IMR-90 (cell line): Measurements from ENCODE around the gene HSPG2. TPM values are rescaled to one million over a fixed set of nuclear protein-coding genes. Genes with fewer than 3 reads are reported as not detected.

Experiments
- ATAC-seq: fragments of 200-7000 bp; cut with Tn5 transposase; 2 replicates; pipeline ENCODE4 v1.9.1; 2020; ENCODE audit warnings: low read depth, mild to moderate bottlenecking, moderate library complexity
- BruUV-seq: library from RNA; stranded (reverse); fragments of 400-500 nt; replicated peaks from 2 replicates; lab custom pipeline; 2021; lab: Mats Ljungman, UMichigan
- CTCF ChIA-PET: fragments of 300-600 bp; formaldehyde crosslinking; extraction: SDS; loops from one replicate; lab custom pipeline; 2021; ENCODE audit warnings: antibody characterized with exemption; lab: Yijun Ruan, JAX
- POLR2A ChIA-PET: fragments of 300-600 bp; sonication (Branson Sonifier 250); formaldehyde crosslinking; loops from one replicate; lab custom pipeline; 2022; ENCODE audit warnings: antibody characterized with exemption; ENCODE audit not compliant: unreplicated experiment; lab: Charles Lee
- DNase-seq: peaks from one replicate; pipeline ENCODE4 v3.0.0; 2013
- H2AFZ ChIP-seq: replicated peaks from 2 replicates; pipeline ENCODE3; 2013; ENCODE audit warnings: low read length, mild to moderate bottlenecking; ENCODE audit not compliant: poor library complexity
- H2AK5ac ChIP-seq: 2 replicates; pipeline ENCODE4 v1.6.1; 2013; ENCODE audit warnings: low read depth, low read length, inconsistent platforms
- H2AK9ac ChIP-seq: replicated peaks from 2 replicates; pipeline ENCODE3; 2013; ENCODE audit warnings: mild to moderate bottlenecking, low read depth, low read length, moderate library complexity; ENCODE audit not compliant: poor library complexity
- H2BK120ac ChIP-seq: 2 replicates; pipeline ENCODE4 v1.6.1; 2013; ENCODE audit warnings: low read depth, low read length, inconsistent platforms
- H2BK15ac ChIP-seq: 3 replicates; pipeline ENCODE4 v1.6.1; 2013; ENCODE audit warnings: low read depth, low read length, inconsistent platforms
- H2BK20ac ChIP-seq: 2 replicates; pipeline ENCODE4 v1.6.1; 2013; ENCODE audit warnings: low read depth, mild to moderate bottlenecking, inconsistent platforms, low read length, moderate library complexity
- H2BK5ac ChIP-seq: 2 replicates; pipeline ENCODE4 v1.6.1; 2013; ENCODE audit warnings: mild to moderate bottlenecking, low read depth, low read length, inconsistent platforms; ENCODE audit not compliant: poor library complexity, severe bottlenecking
- H3K14ac ChIP-seq: replicated peaks from 2 replicates; pipeline ENCODE4 v1.6.1; 2013; ENCODE audit warnings: low read depth, low read length, inconsistent platforms
- H3K18ac ChIP-seq: 2 replicates; pipeline ENCODE4 v1.6.1; 2013; ENCODE audit warnings: low read depth, low read length, control low read depth
- H3K23ac ChIP-seq: 2 replicates; pipeline ENCODE4 v1.6.1; 2013; ENCODE audit warnings: low read depth, low read length, inconsistent platforms
- H3K27ac ChIP-seq: 2 replicates; pipeline ENCODE4 v1.5.1; 2013; ENCODE audit warnings: mild to moderate bottlenecking, control low read depth, low read length; ENCODE audit not compliant: insufficient read depth
- H3K27me3 ChIP-seq: 2 replicates; pipeline ENCODE4 v1.6.1; 2013; ENCODE audit warnings: low read length; ENCODE audit not compliant: control insufficient read depth, insufficient read depth
- H3K36me3 ChIP-seq: 2 replicates; pipeline ENCODE4 v1.6.1; 2013; ENCODE audit warnings: low read length, mixed read lengths; ENCODE audit not compliant: control insufficient read depth, insufficient read depth
- H3K4ac ChIP-seq: 2 replicates; pipeline ENCODE4 v1.6.1; 2013; ENCODE audit warnings: low read depth, low read length, inconsistent platforms
- H3K4me1 ChIP-seq: 2 replicates; pipeline ENCODE4 v1.6.1; 2013; ENCODE audit warnings: low read length, mixed read lengths; ENCODE audit not compliant: control insufficient read depth, insufficient read depth
- H3K4me2 ChIP-seq: 2 replicates; pipeline ENCODE4 v1.6.1; 2013; ENCODE audit warnings: low read depth, mild to moderate bottlenecking, control low read depth, low read length, moderate library complexity
- H3K4me3 ChIP-seq: 2 replicates; pipeline ENCODE4 v1.5.1; 2013; ENCODE audit warnings: low read depth, mild to moderate bottlenecking, control low read depth, low read length, moderate library complexity; ENCODE audit not compliant: insufficient read depth
- H3K56ac ChIP-seq: 2 replicates; pipeline ENCODE4 v1.6.1; 2013; ENCODE audit warnings: low read length, inconsistent platforms; ENCODE audit not compliant: insufficient read depth; ENCODE audit errors: extremely low read depth
- H3K79me1 ChIP-seq, 2 experiments: 2 replicates each; pipeline ENCODE4 v1.6.1; 2013; ENCODE audit warnings: low read length in 2 of 2, inconsistent platforms in 1 of 2, low read depth in 1 of 2
- H3K9ac ChIP-seq: 2 replicates; pipeline ENCODE4 v1.6.1; 2013; ENCODE audit warnings: low read depth, low read length, control low read depth
- H3K9me1 ChIP-seq: 2 replicates; pipeline ENCODE4 v1.6.1; 2013; ENCODE audit warnings: low read length, inconsistent platforms; ENCODE audit not compliant: insufficient read depth
- H3K9me3 ChIP-seq: 2 replicates; pipeline ENCODE4 v1.6.1; 2013; ENCODE audit warnings: low read length; ENCODE audit not compliant: control insufficient read depth, insufficient read depth
- H4K20me1 ChIP-seq: 2 replicates; pipeline ENCODE4 v1.6.1; 2013; ENCODE audit warnings: low read length, inconsistent platforms; ENCODE audit not compliant: insufficient read depth
- H4K5ac ChIP-seq: 2 replicates; pipeline ENCODE4 v1.6.1; 2013; ENCODE audit warnings: mild to moderate bottlenecking, low read depth, low read length, control low read depth
- H4K8ac ChIP-seq, 2 experiments: 2 replicates each; pipeline ENCODE4 v1.6.1; 2013; ENCODE audit warnings: low read depth in 2 of 2, low read length in 2 of 2, control low read depth in 1 of 2, inconsistent platforms in 1 of 2
- H4K91ac ChIP-seq: 2 replicates; pipeline ENCODE4 v1.6.1; 2013; ENCODE audit warnings: low read depth, low read length, inconsistent platforms; ENCODE audit not compliant: insufficient read depth
- BHLHE40 ChIP-seq: fragments of 150-350 bp; IDR thresholded peaks from 2 replicates; pipeline ENCODE4 v1.6.1; 2016; ENCODE audit warnings: mild to moderate bottlenecking, low read depth, low read length
- CEBPB ChIP-seq: IDR thresholded peaks from 2 replicates; pipeline ENCODE4 v1.6.1; 2012; ENCODE audit warnings: low read depth, low read length, improper control_type of control experiment
- FOS ChIP-seq: fragments of 150-350 bp; IDR thresholded peaks from 2 replicates; pipeline ENCODE4 v1.6.1; 2016; ENCODE audit warnings: low read depth, low read length
- MAFK ChIP-seq: IDR thresholded peaks from 2 replicates; pipeline ENCODE4 v1.6.1; 2012; ENCODE audit warnings: low read depth, low read length, improper control_type of control experiment
- MAZ ChIP-seq: IDR thresholded peaks from 2 replicates; pipeline ENCODE4 v1.6.1; 2012; ENCODE audit warnings: low read depth, mild to moderate bottlenecking, low read length, improper control_type of control experiment, moderate library complexity, borderline replicate concordance
- MXI1 ChIP-seq: IDR thresholded peaks from 2 replicates; pipeline ENCODE4 v1.6.1; 2012; ENCODE audit warnings: low read depth, mild to moderate bottlenecking, low read length, moderate library complexity, borderline replicate concordance
- NFE2L2 ChIP-seq: fragments of 150-350 bp; IDR thresholded peaks from 2 replicates; pipeline ENCODE4 v1.6.1; 2016; ENCODE audit warnings: low read depth, mild to moderate bottlenecking, low read length
- POLR2A ChIP-seq: IDR thresholded peaks from 2 replicates; pipeline ENCODE4 v1.6.1; 2012; ENCODE audit warnings: mild to moderate bottlenecking, low read depth, low read length
- RFX5 ChIP-seq: IDR thresholded peaks from 2 replicates; pipeline ENCODE4 v1.8.0; 2012; ENCODE audit warnings: low read depth, mild to moderate bottlenecking, low read length, moderate library complexity
- WGBS, 2 experiments: methylation state at CpG; one replicate each; pipeline versions ENCODE4 v1.1.5 to v1.1.7; 2013; ENCODE audit warnings: missing lambda C conversion rate in 2 of 2; ENCODE audit not compliant: insufficient read length in 1 of 2; ENCODE audit errors: extremely low coverage in 2 of 2; 5-methylcytosine and 5-hydroxymethylcytosine counted together
- dilution Hi-C: fragments of 300-500 bp; cut with HindIII; formaldehyde crosslinking; loops from one replicate; pipeline ENCODE4 v1.14.3; 2018; ENCODE audit warnings: low sequenced_read_pairs; ENCODE audit not compliant: unreplicated experiment
- in situ Hi-C: fragments of 300-500 bp; cut with MboI; formaldehyde crosslinking; loops from 3 replicates; pipeline ENCODE4 v1.14.3; 2019; ENCODE audit warnings: low sequenced_read_pairs, inconsistent platforms, mixed read lengths
- intact Hi-C: fragments of 100-400 bp; cut with micrococcal nuclease; formaldehyde crosslinking; loops from 2 replicates; pipeline ENCODE4 v1.10.0; 2022
- polyA plus RNA-seq, 3 experiments: library from polyadenylated mRNA; depleted of rRNA; stranded (reverse); fragments of >200 nt; gene quantifications; 2 replicates each; pipeline ENCODE4 v1.2.3, GENCODE V29; 2012; ENCODE audit warnings: low replicate concordance in 1 of 3
- total RNA-seq: library from RNA; depleted of rRNA; stranded (reverse); fragments of >200 nt; gene quantifications from 2 replicates; pipeline ENCODE4 v1.2.3, GENCODE V29; 2012
- TF ChIP-seq, protein P1 (sequence below): conservative IDR thresholded peaks from 2 replicates; pipeline ENCODE4 v1.5.1; 2012; ENCODE audit warnings: mild to moderate bottlenecking, low read depth, low read length, improper control_type of control experiment

Gene HSPG2
- total and polyA plus RNA-seq, 2 of the 4 experiments (the other 2 are of a cell fraction) = 15.8 to 94.0 TPM

DNA sequence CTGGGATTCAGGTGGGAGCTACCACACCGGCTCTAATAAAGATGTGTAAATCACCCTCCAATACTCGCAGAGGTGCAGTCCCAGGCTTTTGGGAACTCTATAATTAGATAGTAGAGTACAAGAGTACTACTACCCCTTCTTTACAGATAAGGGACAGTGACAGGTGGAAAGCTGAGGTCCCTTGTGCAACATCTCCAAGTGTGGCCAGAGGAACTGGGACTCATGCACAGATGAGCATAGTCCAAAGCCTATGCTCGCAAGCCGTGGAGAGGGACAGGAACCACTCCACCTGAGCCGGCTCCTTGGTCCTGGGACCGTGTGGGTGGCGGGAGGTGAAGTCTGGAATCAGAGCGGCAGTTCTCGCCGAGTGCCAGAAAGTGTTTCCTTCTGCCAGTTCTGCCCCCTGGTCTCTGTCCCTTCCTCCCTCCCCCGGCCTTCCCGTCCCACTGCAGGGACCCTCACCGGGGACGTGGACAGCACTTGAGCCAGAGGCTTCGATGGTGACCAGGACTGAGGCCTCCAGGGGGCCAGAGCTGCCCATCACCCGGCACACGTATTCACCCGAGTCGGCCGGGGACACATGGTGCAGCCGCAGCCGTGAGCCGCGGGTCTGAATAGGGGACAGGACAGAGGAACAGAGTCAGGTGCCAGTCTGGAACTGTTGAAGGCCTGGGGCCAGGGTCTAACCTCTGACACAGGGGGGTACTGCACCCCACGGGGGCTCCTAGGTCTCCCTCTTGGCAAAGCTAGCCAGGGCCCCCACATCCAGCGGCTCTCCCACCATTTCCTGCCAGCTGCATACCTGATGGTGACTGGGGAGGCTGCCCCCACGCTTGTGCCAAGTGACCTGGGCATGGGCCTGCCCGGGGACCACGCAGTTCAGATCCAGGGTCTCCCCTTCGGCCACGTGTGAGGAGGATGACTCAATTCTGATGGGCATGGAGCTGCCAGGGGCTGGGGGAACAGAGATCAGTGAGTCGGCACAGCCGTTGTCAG lies 91.2 kb downstream of the HSPG2 start:
- in situ Hi-C loops (no loop called here), intact Hi-C loops (no loop called here), dilution Hi-C loops (no loop called here)
- no peak overlapping the region for H3K27ac ChIP-seq
- no peak overlapping the region for H3K4me3 ChIP-seq
- TF ChIP-seq POLR2A (no peak), CEBPB (no peak), RFX5 (no peak), FOS (no peak), NFE2L2 (no peak), MXI1 (no peak), MAFK (no peak), MAZ (no peak), BHLHE40 (no peak)
- TF ChIP-seq, protein P1, sequence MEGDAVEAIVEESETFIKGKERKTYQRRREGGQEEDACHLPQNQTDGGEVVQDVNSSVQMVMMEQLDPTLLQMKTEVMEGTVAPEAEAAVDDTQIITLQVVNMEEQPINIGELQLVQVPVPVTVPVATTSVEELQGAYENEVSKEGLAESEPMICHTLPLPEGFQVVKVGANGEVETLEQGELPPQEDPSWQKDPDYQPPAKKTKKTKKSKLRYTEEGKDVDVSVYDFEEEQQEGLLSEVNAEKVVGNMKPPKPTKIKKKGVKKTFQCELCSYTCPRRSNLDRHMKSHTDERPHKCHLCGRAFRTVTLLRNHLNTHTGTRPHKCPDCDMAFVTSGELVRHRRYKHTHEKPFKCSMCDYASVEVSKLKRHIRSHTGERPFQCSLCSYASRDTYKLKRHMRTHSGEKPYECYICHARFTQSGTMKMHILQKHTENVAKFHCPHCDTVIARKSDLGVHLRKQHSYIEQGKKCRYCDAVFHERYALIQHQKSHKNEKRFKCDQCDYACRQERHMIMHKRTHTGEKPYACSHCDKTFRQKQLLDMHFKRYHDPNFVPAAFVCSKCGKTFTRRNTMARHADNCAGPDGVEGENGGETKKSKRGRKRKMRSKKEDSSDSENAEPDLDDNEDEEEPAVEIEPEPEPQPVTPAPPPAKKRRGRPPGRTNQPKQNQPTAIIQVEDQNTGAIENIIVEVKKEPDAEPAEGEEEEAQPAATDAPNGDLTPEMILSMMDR = no peak
- H2BK15ac ChIP-seq = no peak overlapping the region
- no peak overlapping the region for H3K14ac ChIP-seq
- H3K4me2 ChIP-seq = no peak overlapping the region
- no peak for ATAC-seq
- H4K91ac ChIP-seq = no peak overlapping the region
- no peak overlapping the region for H2AFZ ChIP-seq
- H3K9me3 ChIP-seq = no peaks in the 10 kb centered on the region
- ChIA-PET POLR2A (no interaction called here), CTCF (no interaction called here)
- BruUV-seq = no TSS peak
- H3K9me1 ChIP-seq = no peaks in the 10 kb centered on the region
- no peak overlapping the region for H3K9ac ChIP-seq
- no peak overlapping the region for H2BK5ac ChIP-seq
- no peaks in the 10 kb centered on the region for H3K27me3 ChIP-seq
- no peaks in the 10 kb centered on the region for H3K4me1 ChIP-seq
- H4K8ac ChIP-seq = no peak overlapping the region
- H3K4ac ChIP-seq = no peak overlapping the region
- peaks cover 70% of the 10 kb centered on the region for H3K36me3 ChIP-seq
- H4K5ac ChIP-seq = no peak overlapping the region
- no peak for DNase-seq
- H3K56ac ChIP-seq = no peak overlapping the region
- H2AK9ac ChIP-seq = no peak overlapping the region
- H4K20me1 ChIP-seq = no peaks in the 10 kb centered on the region; the same call in none of the 2 replicates
- no peak overlapping the region for H2AK5ac ChIP-seq
- no peaks in the 10 kb centered on the region for H3K79me1 ChIP-seq
- H2BK120ac ChIP-seq = no peak overlapping the region
- no peak overlapping the region for H3K18ac ChIP-seq
- no peak overlapping the region for H3K23ac ChIP-seq
- 100% methylated on average over 11 of the region's 33 CpGs; no CpG with 5 or more reads in 1 of the 2 experiments for WGBS, 2 experiments
- no peak overlapping the region for H2BK20ac ChIP-seq
